Liver (tissue), 3 donors: ENCODE measurements around the gene NOL4L.

Experiments used
- HNF4A ChIP-seq, 2 donors: conservative IDR thresholded peaks; 2 replicates each; pipeline ENCODE4 v1.6.1; 2016; ENCODE audit warnings: antibody characterized with exemption in 2 of 2, mild to moderate bottlenecking in 2 of 2
- JUND ChIP-seq, 2 donors: IDR thresholded peaks; 2 replicates each; pipeline ENCODE4 v1.6.1; 2016; ENCODE audit warnings: antibody characterized with exemption in 2 of 2
- RAD21 ChIP-seq, 2 donors: IDR thresholded peaks; 2 replicates each; pipeline ENCODE4 v1.6.1; 2016; ENCODE audit warnings: antibody characterized with exemption in 2 of 2, mild to moderate bottlenecking in 2 of 2
- SP1 ChIP-seq: IDR thresholded peaks from 2 replicates; pipeline ENCODE4 v1.6.1; 2018; ENCODE audit warnings: antibody characterized with exemption, mild to moderate bottlenecking
- YY1 ChIP-seq: IDR thresholded peaks from 2 replicates; pipeline ENCODE4 v1.6.1; 2016; ENCODE audit warnings: antibody characterized with exemption, mild to moderate bottlenecking
- TF ChIP-seq, protein P1 (sequence below): fragments of 150-350 bp; IDR thresholded peaks from 2 replicates; pipeline ENCODE4 v1.5.1; 2017; ENCODE audit warnings: improper control_type of control experiment, low read depth, low read length; ENCODE audit not compliant: missing input control
- TF ChIP-seq, protein P2 (sequence below): IDR thresholded peaks from 2 replicates; pipeline ENCODE4 v1.6.1; 2016; ENCODE audit warnings: antibody characterized with exemption
- TF ChIP-seq, protein P3 (sequence below): IDR thresholded peaks from 2 replicates; pipeline ENCODE4 v1.6.1; 2016; ENCODE audit warnings: antibody characterized with exemption, mild to moderate bottlenecking
- TF ChIP-seq, protein P4 (sequence below): IDR thresholded peaks from 2 replicates; pipeline ENCODE4 v1.6.1; 2016; ENCODE audit warnings: antibody characterized with exemption
- TF ChIP-seq, protein P5 (sequence below): IDR thresholded peaks from 2 replicates; pipeline ENCODE4 v1.6.1; 2016; ENCODE audit warnings: antibody characterized with exemption
- donor health status: healthy.
- donor health status: healthy.

DNA sequence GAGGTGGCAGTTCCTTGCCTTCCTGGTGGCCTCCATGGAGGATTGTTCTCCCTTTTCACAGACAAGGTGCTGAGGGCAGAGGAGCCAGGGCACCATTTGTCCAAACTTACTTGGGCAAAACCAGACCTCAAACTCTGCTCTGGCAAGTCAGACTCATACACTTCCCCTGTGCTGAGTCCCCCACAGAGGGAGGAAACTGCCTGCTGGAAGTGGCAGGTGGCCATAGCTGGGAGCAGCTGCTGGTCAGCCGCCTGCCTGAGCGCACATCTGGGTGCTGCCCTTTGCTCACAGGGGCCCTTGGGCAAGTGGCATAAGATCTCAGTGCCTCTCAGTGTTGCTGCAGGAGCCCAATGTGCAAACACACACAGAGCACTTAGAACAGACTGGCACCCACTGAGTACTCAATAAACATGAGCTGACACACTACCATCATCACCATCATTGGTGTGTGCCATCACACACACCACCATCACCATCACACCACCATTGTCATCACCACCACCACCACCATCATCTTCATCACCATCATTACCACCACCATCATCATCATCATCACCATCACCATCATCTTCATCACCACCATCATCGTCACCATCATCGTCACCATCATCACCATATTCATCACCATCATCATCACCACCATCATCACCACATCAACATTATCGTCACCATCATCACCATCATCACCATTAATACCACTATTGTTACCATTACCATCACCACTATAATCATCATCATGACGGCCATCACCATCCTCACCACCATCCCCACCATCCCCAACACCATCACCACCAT, 17.6 kb downstream of the NOL4L start:
- TF ChIP-seq, protein P1, sequence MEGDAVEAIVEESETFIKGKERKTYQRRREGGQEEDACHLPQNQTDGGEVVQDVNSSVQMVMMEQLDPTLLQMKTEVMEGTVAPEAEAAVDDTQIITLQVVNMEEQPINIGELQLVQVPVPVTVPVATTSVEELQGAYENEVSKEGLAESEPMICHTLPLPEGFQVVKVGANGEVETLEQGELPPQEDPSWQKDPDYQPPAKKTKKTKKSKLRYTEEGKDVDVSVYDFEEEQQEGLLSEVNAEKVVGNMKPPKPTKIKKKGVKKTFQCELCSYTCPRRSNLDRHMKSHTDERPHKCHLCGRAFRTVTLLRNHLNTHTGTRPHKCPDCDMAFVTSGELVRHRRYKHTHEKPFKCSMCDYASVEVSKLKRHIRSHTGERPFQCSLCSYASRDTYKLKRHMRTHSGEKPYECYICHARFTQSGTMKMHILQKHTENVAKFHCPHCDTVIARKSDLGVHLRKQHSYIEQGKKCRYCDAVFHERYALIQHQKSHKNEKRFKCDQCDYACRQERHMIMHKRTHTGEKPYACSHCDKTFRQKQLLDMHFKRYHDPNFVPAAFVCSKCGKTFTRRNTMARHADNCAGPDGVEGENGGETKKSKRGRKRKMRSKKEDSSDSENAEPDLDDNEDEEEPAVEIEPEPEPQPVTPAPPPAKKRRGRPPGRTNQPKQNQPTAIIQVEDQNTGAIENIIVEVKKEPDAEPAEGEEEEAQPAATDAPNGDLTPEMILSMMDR: no peak
- TF ChIP-seq HNF4A (conservative IDR thresholded peaks at IDR 0.05): no peak
- TF ChIP-seq, protein P2, sequence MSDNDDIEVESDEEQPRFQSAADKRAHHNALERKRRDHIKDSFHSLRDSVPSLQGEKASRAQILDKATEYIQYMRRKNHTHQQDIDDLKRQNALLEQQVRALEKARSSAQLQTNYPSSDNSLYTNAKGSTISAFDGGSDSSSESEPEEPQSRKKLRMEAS: no peak
- no peak for TF ChIP-seq JUND (IDR thresholded peaks at IDR 0.05)
- TF ChIP-seq, protein P3, sequence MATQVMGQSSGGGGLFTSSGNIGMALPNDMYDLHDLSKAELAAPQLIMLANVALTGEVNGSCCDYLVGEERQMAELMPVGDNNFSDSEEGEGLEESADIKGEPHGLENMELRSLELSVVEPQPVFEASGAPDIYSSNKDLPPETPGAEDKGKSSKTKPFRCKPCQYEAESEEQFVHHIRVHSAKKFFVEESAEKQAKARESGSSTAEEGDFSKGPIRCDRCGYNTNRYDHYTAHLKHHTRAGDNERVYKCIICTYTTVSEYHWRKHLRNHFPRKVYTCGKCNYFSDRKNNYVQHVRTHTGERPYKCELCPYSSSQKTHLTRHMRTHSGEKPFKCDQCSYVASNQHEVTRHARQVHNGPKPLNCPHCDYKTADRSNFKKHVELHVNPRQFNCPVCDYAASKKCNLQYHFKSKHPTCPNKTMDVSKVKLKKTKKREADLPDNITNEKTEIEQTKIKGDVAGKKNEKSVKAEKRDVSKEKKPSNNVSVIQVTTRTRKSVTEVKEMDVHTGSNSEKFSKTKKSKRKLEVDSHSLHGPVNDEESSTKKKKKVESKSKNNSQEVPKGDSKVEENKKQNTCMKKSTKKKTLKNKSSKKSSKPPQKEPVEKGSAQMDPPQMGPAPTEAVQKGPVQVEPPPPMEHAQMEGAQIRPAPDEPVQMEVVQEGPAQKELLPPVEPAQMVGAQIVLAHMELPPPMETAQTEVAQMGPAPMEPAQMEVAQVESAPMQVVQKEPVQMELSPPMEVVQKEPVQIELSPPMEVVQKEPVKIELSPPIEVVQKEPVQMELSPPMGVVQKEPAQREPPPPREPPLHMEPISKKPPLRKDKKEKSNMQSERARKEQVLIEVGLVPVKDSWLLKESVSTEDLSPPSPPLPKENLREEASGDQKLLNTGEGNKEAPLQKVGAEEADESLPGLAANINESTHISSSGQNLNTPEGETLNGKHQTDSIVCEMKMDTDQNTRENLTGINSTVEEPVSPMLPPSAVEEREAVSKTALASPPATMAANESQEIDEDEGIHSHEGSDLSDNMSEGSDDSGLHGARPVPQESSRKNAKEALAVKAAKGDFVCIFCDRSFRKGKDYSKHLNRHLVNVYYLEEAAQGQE: no peak
- TF ChIP-seq YY1: no peak
- TF ChIP-seq RAD21 (IDR thresholded peaks at IDR 0.05): no peak
- TF ChIP-seq, protein P4, sequence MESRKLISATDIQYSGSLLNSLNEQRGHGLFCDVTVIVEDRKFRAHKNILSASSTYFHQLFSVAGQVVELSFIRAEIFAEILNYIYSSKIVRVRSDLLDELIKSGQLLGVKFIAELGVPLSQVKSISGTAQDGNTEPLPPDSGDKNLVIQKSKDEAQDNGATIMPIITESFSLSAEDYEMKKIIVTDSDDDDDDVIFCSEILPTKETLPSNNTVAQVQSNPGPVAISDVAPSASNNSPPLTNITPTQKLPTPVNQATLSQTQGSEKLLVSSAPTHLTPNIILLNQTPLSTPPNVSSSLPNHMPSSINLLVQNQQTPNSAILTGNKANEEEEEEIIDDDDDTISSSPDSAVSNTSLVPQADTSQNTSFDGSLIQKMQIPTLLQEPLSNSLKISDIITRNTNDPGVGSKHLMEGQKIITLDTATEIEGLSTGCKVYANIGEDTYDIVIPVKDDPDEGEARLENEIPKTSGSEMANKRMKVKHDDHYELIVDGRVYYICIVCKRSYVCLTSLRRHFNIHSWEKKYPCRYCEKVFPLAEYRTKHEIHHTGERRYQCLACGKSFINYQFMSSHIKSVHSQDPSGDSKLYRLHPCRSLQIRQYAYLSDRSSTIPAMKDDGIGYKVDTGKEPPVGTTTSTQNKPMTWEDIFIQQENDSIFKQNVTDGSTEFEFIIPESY: no peak
- no peak for TF ChIP-seq SP1
- TF ChIP-seq, protein P5, sequence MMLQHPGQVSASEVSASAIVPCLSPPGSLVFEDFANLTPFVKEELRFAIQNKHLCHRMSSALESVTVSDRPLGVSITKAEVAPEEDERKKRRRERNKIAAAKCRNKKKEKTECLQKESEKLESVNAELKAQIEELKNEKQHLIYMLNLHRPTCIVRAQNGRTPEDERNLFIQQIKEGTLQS: no peak
